ENCODE data around the gene FUT3.
A peak's percentile ranks its signal among the peaks of the same experiment; 100 is the strongest.
"Not testable (repeated sequence)": the region's sequence is repeated elsewhere in the genome, so short reads cannot be mapped to it uniquely, and the experiment has no call there.

Gene FUT3

DNA sequence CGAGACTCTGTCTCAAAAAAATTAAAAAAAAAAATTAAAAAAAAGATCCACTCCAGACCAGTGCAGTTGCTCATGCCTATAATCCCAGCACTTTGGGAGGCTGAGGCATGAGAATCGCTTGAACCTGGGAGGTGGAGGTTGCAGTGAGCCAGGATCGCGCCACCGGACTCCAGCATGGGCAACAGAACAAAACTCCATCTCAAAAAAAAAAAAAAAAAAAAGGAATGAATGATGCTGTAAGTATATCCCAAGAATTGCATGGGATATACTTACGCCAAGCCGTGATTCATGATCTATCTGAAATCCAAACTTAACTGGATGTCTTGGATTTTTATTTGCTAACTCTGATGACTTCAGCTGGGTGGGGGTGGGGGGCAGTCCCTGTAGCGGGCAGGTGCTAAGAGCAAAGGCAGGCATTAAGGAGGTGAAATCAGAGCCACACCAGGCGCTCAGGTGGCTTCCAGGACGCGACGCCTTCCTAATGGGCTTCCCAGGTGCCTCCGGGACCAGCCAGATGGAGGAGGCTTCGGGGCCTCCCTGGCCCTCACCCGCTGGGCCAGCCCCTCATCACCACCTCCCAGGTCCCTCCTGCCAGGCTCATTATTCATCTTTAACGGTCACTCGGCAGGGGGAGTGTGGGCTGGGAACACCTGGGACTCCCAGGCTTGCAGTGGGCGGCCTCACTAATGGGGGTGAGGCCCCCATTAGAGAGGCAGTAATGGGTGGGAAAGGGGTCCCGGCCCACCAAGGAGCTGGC lies 30.5 kb upstream of the FUT3 start:
- no peak for DNase-seq (ENCODE audit: low read depth)

DNA sequence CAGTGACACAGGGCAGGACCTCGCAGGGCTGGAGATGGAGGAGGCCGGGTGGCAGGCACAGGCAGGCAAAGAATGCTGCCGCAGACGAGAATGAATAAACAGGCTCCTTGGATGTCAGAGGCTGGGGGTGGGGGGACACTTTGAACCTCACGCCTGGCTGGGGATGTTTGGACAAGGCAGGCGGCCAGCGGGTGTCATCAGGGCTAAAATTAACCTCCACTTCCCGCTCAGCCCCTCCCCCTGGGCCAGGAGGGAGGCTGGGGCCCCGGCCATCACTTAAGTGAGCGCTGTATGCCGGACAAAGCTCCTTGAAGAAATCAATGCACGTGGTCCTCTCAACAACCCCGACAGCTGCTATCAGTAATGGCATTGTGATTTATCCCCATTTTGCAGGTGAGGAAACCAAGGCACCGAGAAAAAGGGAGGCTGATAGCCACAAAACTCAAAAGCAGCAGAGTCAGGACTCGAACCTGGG lies 29.4 kb upstream of the FUT3 start:
- DNase-seq (ENCODE audit: low read depth): no peak

DNA sequence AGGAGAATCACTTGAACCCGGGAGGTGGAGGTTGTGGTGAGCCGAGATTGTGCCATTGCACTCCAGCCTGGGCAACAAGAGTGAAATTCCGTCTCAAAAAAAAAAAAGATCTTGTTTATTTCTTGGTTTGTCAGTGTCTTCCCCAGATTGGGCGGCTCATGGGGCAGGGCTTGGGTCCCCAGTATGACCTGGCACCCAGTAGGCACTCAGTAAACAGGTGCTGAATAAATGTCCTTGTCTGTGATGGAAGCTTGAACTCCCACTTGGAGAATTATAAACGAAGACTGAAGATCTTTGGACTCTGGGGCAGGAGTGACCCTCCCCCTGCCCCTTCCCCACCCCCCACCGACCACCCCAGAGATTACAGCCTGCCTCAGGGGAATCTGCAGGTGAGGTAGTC lies 28.9 kb upstream of the FUT3 start:
- no peak for DNase-seq (ENCODE audit: low read depth)

DNA sequence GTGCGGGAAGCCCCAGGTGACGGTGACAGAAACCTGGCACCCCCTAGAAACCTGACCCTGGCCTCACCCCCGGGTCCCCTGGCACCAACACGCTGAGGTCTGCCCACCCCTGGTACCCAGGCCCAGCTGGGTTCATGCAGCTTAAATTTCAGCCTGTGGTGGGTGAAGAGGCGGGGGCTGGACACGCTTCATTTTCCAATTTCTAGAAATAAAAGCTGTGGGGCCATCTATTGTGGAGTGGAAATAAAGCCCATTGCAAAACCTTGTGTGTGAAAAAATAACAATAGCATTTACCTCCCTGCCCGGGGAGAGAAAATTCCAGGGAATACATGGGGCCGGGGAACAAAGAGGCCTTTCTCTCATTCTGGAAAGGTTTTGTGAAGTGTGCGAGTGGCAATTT lies 26.6 kb upstream of the FUT3 start:
- no peak for DNase-seq (ENCODE audit: low read depth)

DNA sequence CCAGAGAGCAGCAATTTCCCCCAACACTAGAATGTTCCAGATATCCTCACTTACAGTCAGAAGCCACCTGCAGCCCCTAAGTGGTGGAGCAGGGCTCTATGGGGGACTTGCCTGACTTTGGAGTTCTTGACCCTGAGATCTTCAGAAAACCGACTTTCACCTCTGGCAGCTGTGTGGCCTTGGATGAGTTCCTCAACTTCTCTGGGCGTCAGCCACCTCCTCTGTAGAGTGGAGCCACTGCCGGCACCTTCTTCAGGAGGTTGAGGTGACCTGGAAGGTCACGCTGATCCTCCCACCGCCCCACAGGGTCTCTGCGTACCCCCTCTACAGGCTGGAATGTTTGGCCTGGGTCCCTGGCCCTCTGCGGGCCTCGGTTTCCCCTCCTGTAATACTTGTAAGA lies 26.2 kb upstream of the FUT3 start:
- DNase-seq (ENCODE audit: low read depth): no peak

DNA sequence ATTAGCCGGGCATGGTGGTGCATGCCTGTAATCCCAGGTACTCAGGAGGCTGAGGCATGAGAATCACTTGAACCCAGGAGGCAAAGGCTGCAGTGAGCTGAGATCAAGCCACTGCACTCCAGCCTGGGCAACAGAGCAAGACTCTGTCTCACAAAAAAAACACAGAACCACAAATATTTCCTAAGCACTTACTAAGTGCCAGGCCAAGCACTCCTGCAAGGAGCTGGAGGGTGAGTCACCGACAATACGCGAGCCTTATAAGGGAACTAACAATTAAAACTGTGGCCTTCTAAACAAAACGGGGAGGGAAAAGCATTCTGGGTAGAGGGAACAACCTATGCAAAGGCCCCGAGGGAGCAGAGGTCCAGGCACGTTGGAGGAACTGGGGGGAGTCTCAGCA lies 23.2 kb upstream of the FUT3 start:
- not testable (repeated sequence) for DNase-seq (ENCODE audit: low read depth)

DNA sequence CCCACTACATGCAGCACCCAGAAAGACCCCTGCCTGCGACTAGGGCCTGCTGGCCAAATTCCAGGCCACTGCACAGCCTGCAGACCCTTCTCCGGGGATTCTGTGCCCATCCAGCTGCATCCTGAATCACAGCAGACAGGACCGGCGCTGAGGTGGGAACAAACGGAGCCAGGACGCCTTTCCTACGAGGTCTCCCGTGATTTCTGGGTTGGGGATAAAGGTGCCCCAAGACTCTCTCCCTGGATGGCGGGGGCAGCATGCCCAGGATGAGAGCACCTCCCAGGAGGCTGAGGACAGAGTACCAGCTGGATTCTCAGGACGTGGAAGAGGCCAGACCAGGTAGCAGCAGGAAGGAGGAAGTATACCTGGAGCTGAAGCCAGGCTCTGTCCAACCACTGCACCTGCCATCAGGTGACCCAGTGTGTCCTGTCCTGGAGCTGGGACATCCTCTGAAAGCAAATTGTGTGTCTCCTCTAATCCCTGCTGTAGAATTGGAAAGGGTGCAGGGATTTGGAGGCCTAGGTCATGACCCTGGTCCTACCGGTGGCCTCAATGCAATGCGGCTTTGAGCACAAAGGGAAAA lies 22.5 kb upstream of the FUT3 start:
- no peak for DNase-seq (ENCODE audit: low read depth)

DNA sequence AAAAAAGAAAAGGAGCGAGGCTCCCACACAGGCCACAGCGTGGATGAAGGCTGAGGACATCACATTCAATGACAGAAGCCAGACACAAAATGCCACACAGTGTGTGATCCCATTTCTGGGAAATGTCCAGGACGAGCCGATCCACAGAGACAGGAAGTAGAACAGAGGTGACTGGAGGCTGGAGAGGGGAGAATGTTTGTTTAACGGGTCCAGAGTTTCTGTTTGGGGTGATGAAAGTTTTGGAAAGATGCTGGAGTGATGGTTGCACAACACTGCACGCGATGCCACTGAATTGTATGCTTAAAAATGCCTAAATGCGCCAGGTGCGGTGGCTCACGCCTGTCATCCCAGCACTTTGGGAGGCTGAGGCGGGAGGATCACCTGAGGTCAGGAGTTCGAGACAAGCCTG lies 19.7 kb upstream of the FUT3 start:
- DNase-seq (ENCODE audit: low read depth): no peak

DNA sequence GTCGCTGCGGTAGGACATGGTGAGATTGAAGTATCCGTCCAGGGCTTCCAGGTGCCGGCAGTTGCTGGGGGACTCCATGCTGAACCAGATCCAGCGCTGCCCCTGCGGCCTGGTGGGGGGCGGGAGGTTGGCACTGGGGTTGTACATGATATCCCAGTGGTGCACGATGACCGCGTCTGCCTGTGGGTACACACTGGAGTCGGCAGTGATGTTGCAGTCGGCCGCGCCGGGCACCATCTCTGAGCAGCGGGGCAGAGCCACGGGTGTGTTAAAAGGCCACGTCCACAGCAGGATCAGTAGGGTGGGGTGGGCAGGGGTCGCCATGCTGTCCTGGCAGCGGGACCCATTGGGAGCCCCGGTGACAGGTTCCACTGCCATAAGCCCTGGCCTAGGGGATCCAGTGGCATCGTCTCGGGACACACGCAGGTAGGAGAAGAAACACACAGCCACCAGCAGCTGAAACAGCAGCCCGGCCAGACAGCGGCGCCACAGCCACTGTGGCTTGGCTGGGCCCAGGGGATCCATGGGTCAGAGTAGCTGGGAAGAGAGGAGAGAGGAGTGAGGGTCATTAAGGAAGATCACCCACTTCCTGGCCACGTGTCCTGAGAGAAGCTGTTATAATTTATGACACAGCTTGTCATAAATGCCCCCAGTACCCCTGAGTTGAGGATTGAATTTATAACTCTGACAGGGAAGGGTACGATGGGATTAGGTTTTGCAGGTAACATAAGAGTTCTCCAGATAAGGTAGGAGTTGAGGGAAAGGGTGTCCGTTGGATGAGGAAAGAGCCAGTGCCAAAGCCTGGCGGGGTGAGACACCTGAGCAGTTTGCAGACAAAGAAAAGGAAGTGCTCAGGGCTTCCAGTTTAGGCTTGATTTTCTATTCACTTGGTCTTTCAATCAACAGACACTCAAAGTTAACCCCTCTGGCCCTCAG lies 16.2 kb upstream of the FUT3 start:
- no peak for DNase-seq (ENCODE audit: low read depth)

DNA sequence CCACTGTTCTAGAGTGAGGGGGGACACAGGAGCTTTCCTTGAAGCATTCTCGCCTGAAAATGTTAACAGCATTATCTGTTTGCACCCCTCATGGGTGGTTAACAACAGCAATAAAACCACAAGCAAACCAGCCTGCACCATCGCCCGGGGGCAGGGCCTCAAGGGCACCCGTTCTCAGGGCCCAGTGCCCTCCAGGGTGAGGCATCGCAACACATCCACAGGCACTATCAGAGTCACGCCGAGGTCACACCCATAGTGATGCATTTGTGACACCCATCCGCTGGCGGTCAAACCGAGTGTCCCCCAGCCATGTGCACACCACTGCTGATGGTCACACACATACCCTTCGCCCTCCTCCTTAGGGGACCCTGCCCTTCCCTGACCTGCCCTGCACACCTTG lies 14.5 kb upstream of the FUT3 start:
- DNase-seq (ENCODE audit: low read depth): no peak

DNA sequence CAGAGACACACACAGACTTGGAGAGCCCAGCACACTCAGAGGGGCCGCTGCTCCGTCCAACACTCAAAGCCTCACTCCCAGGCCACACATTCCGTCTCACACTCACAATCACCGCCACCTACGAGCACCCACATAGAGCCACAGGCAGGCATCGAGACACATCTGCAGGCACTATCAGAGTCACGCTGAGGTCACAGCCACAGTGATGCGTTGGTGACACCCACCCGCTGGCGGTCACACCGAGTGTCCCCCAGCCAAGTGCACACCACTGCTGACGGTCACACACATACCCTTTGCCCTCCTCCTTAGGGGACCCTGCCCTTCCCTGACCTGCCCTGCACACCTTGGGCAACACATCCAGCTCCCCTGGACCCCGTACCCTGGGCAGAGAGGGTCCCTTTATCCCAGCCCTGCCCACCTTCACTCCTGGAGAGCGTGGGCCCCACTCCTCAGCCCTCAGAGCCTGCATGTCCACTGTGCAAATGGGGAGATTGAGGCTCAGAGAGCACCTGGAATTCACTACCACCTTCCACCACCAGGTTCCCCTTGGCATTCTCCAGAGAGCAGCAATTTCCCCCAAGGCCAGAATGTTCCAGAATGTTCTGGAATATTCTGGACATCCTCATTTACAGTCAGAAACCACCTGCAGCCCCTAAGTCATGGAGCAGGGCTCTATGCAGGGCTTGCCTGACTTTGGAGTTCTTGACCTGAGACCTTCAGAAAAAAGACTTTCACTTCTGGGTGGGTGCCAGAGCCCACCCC lies 13.7 kb upstream of the FUT3 start:
- no peak for DNase-seq (ENCODE audit: low read depth)

DNA sequence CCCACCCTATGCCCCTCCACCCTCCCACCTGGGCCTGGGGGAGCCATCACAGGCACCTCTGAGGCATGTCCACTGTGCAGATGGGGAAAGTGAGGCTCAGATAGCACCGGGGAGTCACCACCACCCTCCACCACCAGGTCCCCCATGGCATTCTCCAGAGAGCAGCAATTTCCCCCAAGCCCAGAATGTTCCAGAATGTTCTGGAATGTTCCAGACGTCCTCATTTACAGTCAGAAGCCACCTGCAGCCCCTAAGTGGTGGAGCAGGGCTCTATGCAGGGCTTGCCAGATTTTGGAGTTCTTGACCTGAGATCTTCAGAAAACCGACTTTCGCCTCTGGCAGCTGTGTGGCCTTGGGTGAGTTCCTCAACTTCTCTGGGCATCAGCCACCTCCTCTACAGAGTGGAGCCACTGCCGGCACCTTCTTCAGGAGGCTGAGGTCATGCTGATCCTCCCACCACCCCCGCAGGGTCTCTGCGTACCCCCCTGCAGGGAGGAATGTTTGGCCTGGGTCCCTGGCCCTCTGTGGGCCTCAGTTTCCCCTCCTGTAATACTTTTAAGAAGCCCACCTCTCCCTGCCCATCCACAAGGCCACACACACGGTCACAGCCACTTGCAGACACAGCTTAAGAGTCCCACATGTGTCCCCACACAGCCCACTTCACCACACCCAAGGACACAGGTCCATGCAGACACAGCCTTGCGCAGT lies 12.9 kb upstream of the FUT3 start:
- no peak for DNase-seq (ENCODE audit: low read depth)

DNA sequence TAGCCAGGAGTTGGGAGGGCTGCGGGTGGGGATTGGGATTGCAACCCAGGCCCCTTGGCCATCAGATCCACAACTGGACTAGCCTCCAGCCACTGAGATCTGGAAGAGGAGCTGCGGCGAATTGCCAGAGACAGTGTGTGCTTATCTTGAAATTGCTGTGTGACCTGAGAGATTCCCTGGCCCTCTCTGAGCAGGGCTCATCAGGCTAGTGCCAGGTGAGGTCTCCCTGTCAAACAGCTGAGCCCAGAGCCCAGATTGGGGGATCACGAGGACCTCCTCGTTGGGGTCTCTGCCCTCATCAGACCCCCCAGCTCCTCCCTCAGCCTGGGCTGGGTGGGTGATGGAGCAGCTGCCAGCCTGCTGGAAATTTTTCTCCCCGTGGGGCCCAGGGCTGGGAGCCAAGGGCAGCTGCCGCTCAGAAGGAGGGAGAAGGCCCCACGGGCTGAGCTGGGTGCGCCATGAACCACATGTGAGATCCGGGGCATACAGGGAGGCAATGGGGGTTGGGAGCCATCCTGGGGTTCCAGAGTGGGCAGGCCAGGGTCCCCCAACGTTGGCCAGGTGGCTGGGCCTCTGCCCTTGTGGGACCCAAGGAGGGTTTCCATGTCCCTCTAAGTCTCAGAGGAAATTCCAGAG lies 11.9 kb upstream of the FUT3 start:
- DNase-seq (ENCODE audit: low read depth): no peak

DNA sequence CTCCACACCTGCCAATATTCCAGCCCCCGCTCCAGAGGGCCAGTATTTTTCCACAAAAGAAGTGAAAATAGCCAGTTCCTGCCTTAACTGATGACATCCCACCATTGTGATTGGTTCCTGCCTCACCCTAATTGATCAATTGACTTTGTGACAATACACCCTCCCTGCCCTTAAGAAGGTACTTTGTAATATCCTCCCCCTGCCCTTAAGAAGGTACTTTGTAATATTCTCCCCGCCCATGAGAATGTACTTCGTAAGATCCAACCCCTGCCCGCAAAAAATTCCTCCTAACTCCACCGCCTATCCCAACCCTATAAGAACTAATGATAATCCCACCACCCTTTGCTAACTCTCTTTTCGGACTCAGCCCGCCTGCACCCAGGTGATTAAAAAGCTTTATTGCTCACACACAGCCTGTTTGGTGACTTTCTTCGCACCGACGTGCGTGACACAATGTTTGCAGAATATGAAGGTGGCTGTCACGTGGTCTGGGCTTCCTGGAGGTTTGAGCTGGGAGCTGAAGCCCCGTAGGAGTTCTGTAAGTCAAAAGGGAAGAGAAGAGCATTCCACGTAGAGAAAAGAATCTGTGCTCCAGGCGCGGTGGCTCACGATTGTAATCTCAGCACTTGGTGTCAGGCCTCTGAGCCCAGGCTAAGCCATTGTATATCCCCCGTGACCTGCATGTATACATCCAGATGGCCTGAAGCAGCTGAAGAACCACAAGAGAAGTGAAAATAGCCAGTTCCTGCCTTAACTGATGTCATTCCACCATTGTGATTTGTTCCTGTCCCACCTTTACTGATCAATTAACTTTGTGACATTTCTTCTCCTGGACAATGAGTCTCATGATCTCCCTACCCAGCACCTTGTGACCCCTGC lies 6.2 kb upstream of the FUT3 start:
- no peak for DNase-seq (ENCODE audit: low read depth)

DNA sequence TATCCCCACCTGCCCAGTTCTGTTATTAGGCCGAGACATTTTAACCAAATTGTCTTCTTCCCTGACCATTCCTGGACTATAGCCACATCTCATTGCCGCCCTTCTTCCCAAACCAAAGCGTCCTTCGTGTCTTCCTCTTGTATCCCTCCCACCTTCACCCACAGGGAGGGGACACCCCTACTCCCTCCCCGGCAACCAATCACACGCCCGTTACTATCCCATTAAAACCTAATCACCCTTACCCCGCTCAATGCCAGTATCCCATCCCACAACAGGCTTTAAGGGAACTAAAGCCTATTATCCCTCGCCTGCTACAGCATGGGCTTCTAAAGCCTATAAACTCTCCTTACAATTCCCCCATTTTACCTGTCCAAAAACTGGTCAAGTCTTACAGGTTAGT lies 3.9 kb upstream of the FUT3 start:
- DNase-seq (ENCODE audit: low read depth): not testable (repeated sequence)

DNA sequence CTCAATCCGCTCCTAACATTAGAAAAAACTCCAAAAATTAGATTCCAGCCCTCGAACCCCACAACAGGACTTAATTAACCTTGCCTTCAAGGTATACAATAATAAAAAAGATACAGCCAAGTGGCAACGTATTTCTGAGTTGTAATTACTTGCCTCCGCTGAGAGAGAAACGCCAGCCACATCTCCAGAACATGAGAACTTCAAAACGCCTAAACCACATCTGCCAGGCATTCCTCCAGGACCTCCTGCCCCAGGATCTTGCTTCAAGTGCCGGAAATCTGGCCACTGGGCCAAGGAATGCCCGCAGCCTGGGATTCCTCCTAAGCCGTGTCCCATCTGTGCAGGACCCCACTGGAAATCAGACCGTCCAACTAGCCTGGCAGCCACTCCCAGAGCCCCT lies 2.9 kb upstream of the FUT3 start:
- not testable (repeated sequence) for DNase-seq (ENCODE audit: low read depth)

DNA sequence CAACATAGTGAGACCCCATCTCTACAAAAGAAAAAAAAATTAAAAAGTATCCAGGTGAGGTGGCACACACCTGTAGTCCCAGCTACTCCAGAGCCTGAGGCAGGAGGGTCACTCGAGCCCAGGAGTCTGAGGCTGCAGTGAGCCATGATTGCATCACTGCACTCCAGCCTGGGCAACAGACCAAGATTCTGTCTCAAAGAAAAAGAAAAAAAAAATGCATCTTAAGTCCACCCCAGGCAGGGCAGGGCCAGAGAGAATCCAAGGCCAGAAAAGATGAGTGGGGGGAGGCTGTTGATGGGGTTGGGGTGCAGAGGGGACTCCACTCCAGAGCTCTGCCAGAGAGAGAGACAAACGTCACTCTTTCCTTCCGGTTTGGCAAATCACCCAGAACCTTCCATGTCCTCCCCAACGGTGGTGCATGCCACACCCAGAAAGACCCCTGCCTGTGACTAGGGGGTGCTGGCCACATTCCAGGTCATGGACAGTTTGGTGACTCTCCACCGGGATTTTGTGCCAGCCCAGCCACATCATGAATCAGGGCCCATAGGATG lies 431 bp downstream of the FUT3 start:
- peak; percentile 60 for DNase-seq (ENCODE audit: low read depth)

DNA sequence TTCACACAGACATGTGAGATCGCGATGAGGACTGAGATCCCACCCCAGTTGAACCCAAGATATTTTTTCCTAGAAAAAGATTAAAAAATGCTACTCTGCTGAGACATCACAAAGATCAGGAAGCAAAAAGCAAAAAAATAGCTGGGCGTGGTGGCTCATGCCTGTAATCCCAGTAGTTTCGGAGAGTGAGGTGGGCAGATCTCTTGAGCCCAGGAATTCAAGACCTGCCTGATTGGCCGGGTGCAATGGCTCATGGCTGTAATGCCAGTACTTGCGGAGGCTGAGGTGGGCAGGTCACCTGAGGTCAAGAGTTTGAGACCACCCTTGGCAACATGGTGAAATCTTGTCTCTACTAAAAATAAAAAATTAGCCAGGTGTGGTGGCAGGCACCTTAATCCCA lies 1.1 kb downstream of the FUT3 start:
- DNase-seq (ENCODE audit: low read depth): no peak

DNA sequence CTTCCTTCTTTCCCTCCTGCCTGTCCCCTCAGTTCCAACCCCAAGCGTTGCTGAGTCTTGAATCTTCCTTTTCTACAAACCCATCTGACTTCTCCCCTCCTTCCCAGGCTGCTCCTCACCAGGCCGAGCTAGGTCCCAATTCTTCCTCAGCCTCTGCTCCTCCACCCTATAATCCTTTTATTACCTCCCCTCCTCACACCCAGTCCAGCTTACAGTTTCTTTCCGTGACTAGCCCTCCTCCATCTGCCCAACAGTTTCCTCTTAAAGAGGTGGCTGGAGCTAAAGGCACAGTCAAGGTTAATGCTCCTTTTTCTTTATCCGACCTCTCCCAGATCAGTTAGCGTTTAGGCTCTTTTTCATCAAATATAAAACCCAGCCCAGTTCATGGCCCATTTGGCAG lies 2.6 kb downstream of the FUT3 start:
- not testable (repeated sequence) for DNase-seq (ENCODE audit: low read depth)

DNA sequence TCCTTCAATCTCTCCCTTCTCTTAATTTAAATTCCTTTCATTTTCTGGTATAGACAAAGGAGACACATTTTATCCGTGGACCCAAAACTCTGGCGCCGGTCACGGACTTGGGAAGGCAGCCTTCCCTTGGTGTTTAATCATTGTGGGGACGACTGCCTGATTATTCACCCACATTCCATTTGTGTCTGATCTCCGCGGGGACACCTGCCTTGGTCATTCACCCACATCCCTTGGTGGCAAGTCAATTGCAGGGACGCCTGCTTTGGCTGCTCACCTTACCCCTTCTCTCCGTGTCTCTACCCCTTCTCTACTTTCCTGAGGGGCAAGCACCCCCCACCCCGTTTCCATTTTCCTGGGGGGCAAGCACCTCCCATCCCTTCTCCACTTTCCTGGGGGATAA lies 3.4 kb downstream of the FUT3 start:
- DNase-seq (ENCODE audit: low read depth): not testable (repeated sequence)

Data from fibroblast of the conjunctiva (primary cell).